NOMO-1 (cell line): Measurements from ENCODE around the gene ASCL3.
"Not testable (repeated sequence)": the region's sequence is repeated elsewhere in the genome, so short reads cannot be mapped to it uniquely, and the experiment has no call there.

ENCODE experiments used
- DNase-seq, 2 experiments: peaks; one replicate each; lab custom pipeline; 2025; ENCODE audit not compliant: unreplicated experiment in 2 of 2; lab: John Stamatoyannopoulos, UW

Gene ASCL3

GRCh38 chr11:8911029-8911823, 31.6 kb downstream of the ASCL3 start, which contains the start of gene AKIP1:
Gene AKIP1, plus strand, starts transcription at chr11:8911189. Its CDS starts 261 bp downstream, at chr11:8911450.
- DNase-seq, result peak; percentile 75 to 86

GRCh38 chr11:8910649-8911026, 32.2 kb downstream of the ASCL3 start:
- DNase-seq, result no peak

- DNase-seq, result peak in 1 of 2 experiments; percentile 9
These were observed 34.7 kb downstream of the ASCL3 start for GRCh38 chr11:8908099-8908498.

GRCh38 chr11:8907116-8907515, 35.7 kb downstream of the ASCL3 start:
- no peak for DNase-seq

- DNase-seq, result no peak
These were observed 37.2 kb downstream of the ASCL3 start for GRCh38 chr11:8905528-8906165.

GRCh38 chr11:8899119-8899753, 43.6 kb downstream of the ASCL3 start:
- DNase-seq, result no peak

- not testable (repeated sequence) for DNase-seq
These were observed 51.6 kb downstream of the ASCL3 start for GRCh38 chr11:8891185-8891584.
